Thyroid gland (tissue), 4 donors: ENCODE results near the gene APOO.

Experiments used
- CTCF ChIP-seq, 6 experiments: fragments of 200-600 bp in 3 of 6; fragments of 450-650 bp in 3 of 6; sonication (generic) in 3 of 6; IDR thresholded peaks; one replicate each; pipeline ENCODE4 v1.5.1; 2016 to 2019; ENCODE audit warnings: antibody characterized with exemption in 6 of 6, mild to moderate bottlenecking in 2 of 6, inconsistent platforms in 1 of 6, moderate library complexity in 1 of 6
- POLR2A ChIP-seq, 2 donors: fragments of 450-650 bp; IDR thresholded peaks; one replicate each; pipeline ENCODE4 v1.6.1; 2017; ENCODE audit warnings: antibody characterized with exemption in 2 of 2, mild to moderate bottlenecking in 2 of 2, moderate library complexity in 1 of 2

GRCh38 chrX:23938690-23939089, 31.0 kb upstream of the APOO start:
- no peak for TF ChIP-seq CTCF (IDR thresholded peaks at IDR 0.05)
- no peak for TF ChIP-seq POLR2A (IDR thresholded peaks at IDR 0.05)
